Measurements from ENCODE around the gene CA11.

The CA11 gene

GRCh38 chr19:48629599-48630295 lies 16.2 kb downstream of the CA11 start:
- no peak for DNase-seq (ENCODE audit: low read depth in 2 of 2, low spot score in 1 of 2)

- no peak for DNase-seq (ENCODE audit: low read depth in 2 of 2, low spot score in 1 of 2)
Observed at GRCh38 chr19:48629297-48629598, 16.7 kb downstream of the CA11 start.

DNA sequence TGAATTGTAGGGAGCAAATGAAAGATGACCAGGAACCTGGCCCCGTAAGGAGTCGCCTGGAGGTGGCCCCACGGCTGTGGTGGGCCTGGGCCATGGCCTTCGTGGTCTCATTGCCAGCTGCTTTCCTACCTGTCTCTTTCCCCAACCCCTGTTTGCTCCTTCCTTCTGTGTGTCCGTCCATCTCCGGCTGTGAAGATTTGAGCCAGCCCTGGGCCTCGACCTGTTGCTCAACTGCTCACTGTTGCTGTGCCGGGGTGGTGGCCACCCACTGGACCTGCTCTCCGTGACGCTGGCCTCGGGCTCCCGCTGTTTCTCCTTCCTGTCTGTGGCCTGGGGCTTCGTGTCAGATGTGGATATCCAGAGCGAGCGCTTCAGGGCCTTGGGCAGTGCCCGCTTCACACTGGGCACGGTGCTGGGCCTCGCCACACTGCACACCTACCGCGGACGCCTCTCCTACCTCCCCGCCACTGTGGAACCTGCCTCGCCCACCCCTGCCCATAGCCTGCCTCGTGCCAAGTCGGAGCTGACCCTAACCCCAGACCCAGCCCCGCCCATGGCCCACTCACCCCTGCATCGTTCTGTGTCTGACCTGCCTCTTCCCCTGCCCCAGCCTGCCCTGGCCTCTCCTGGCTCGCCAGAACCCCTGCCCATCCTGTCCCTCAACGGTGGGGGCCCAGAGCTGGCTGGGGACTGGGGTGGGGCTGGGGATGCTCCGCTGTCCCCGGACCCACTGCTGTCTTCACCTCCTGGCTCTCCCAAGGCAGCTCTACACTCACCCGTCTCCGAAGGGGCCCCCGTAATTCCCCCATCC lies 17.3 kb downstream of the CA11 start:
- no peak for DNase-seq (ENCODE audit: low read depth in 2 of 2, low spot score in 1 of 2)

DNA sequence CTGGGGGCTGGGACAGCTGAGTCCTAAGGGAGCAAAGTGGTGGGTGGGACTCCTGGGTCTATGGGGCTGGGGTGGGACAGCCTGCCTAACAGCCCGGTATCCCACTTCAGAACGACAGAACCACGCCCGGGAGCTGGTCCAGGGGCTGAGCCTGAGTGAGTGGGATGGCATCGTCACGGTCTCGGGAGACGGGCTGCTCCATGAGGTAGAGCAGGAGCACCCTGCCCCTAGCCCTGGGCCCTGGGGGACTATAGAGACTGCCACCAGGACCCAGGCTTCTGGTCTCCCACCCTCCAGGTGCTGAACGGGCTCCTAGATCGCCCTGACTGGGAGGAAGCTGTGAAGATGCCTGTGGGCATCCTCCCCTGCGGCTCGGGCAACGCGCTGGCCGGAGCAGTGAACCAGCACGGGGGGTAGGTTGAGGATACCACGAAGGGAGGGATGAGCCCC lies 18.1 kb downstream of the CA11 start:
- DNase-seq (ENCODE audit: low read depth in 2 of 2, low spot score in 1 of 2): no peak

GRCh38 chr19:48627201-48627864 lies 18.7 kb downstream of the CA11 start:
- no peak for DNase-seq (ENCODE audit: low read depth in 2 of 2, low spot score in 1 of 2)

DNA sequence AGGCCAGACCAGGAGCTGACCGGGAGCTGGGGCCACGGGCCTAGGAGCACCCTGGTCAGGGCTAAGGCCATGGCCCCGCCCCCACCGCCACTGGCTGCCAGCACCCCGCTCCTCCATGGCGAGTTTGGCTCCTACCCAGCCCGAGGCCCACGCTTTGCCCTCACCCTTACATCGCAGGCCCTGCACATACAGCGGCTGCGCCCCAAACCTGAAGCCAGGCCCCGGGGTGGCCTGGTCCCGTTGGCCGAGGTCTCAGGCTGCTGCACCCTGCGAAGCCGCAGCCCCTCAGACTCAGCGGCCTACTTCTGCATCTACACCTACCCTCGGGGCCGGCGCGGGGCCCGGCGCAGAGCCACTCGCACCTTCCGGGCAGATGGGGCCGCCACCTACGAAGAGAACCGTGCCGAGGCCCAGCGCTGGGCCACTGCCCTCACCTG lies 20.1 kb downstream of the CA11 start:
- DNase-seq (ENCODE audit: low read depth in 2 of 2, low spot score in 1 of 2): no peak

- no peak for DNase-seq (ENCODE audit: low read depth in 2 of 2, low spot score in 1 of 2)
Observed at GRCh38 chr19:48624791-48625723, 20.9 kb downstream of the CA11 start.

- DNase-seq (ENCODE audit: low read depth in 2 of 2, low spot score in 1 of 2): peak; percentile 87 to 91
Observed at GRCh38 chr19:48624067-48624594, 21.9 kb downstream of the CA11 start.

DNA sequence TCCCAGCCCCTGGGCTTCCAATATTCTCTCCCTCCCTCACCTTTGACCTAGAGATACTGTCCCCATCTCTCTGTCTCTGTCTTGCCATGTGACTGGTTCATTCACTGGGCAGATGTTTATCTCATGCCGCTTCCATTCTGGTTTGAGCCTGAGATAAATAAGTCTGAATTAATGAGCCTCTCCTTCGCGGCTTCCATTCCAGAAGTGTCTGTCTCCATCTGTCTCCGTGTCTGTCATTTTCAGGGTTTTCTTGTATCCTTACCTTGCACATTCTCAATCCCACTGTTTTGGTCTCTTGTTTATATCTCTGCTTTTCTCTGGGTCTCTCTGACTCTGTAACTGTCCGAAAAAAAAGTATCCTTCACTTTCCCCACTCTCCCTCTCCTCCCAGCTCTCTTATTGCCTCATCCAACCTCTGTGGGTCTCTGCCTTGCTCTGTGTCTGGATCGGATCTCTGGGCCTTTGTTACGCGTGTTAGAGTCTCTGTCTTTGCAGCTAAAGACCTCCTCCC lies 22.4 kb downstream of the CA11 start:
- DNase-seq (ENCODE audit: low read depth in 2 of 2, low spot score in 1 of 2): no peak

DNA sequence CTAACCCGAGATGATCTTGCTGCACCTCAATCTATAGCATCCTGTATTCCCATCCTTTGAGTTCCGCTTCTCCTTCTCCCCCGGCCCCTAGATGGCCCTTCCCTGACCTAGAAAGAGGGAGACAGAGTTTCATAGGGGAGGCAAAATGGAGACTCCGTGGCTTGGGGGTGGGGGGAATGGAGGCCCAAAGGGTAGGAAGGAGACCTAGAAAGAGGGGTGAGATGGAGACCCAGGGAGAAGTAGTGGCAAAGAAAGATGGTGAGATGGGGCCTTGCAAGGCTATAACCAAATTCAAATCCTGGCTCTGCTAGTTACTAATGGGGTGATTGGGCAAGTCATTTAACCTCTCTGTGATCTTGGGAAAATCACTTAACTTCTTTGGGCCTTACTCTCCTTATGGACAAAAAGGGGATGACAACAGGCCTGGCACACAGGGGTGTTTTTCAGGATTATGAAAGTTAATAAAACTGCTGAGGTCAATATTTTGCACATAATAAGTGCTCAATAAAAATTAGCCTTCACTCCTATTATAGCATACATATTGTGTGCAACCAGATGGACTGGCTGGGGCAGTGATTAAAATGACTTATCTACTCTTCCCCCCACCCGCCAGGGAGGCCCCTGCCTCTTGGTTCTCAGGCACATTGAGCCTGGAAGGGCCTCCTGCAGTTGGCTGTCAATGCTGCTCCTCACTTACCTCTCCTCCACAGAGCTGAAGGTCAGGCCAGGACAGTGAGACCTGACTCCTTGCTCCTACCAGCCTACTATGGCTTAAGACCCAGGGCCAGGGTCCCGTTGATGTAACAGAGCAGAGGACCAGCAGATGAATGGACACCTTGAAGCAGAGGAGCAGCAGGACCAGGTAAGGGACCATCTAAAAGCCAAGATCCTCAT lies 26.0 kb downstream of the CA11 start:
- DNase-seq (ENCODE audit: low read depth in 2 of 2, low spot score in 1 of 2): no peak

- peak; percentile 90 for DNase-seq (ENCODE audit: low read depth in 2 of 2, low spot score in 1 of 2)
Observed at GRCh38 chr19:48618916-48619691, 26.9 kb downstream of the CA11 start, which contains the start of the genes RPL18 and SPHK2. RPL18 (minus strand) TSS chr19:48619178; CDS start chr19:48619143, 35 bp downstream. SPHK2 (plus strand) TSS chr19:48619506; CDS start chr19:48620515, 1,009 bp downstream.

DNA sequence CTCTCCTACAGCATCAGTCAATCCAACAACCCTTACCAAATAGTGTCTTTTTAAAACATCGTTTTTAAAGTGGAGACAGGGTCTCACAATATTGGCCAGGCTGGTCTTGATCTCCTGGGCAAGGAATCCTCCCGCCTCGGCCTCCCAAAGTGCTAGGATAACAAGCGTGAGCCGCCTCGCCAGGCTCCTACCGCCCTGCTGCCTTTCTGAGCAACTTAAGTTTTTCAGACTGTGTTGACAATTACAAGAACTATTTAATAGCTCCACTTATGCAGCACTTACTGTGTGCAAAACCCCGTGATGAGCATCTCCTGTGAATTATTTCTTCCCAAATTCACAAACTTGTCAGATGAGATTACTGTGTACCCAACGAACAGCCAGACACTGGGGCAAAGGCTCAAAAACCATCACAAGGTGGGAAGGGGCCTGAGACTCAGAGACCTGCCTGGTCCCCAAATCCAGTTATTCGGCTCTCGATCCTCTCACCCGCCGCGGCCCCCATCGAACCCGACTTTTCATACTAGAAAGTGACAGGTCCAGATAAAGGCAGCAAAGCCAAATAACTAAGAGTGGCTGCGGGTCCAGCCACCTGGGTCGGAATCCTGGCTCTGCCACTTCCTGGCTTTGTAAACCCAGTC lies 27.6 kb downstream of the CA11 start:
- no peak for DNase-seq (ENCODE audit: low read depth in 2 of 2, low spot score in 1 of 2)

DNA sequence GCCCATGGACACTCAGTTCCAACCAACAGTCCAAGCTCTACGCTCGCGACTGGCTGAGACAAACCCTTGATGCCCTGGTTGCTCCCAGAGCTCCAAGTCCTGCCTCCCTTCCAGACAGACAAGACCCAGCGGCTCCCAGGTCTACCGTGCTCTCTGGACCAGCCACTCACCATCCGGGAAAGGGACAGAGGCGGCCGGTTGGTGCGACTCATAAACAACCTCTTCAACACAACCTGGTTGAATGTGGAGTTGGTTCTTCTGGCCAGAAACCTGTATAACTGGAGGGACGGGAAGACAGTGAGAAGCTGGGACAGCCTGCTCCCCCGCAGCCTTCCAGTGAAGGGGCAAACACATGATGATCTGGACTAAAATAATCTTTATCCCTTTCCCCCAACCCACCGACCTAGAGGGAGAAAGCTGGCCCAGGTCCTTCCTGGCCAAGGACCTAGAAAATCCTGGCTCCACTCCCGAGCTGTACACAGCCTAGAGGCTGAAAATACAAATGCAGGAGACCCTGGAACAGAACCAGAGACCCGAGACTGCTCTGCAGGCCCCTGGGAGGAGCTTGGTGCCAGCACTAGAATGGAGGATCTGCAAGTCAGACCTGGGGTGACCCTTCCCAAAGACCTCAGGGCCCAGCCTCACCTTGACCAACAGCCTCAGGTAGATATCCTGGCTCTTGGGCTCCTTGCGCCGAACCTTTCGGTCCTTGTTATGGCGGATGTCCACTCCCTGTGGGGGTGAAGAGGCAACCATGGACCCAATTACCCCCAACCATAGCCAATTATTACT lies 28.6 kb downstream of the CA11 start:
- DNase-seq (ENCODE audit: low read depth in 2 of 2, low spot score in 1 of 2): no peak

GRCh38 chr19:48616491-48617056 lies 29.4 kb downstream of the CA11 start:
- DNase-seq (ENCODE audit: low read depth in 2 of 2, low spot score in 1 of 2): no peak

- DNase-seq (ENCODE audit: low read depth in 2 of 2, low spot score in 1 of 2): no peak
Observed at GRCh38 chr19:48616041-48616436, 29.9 kb downstream of the CA11 start.

DNA sequence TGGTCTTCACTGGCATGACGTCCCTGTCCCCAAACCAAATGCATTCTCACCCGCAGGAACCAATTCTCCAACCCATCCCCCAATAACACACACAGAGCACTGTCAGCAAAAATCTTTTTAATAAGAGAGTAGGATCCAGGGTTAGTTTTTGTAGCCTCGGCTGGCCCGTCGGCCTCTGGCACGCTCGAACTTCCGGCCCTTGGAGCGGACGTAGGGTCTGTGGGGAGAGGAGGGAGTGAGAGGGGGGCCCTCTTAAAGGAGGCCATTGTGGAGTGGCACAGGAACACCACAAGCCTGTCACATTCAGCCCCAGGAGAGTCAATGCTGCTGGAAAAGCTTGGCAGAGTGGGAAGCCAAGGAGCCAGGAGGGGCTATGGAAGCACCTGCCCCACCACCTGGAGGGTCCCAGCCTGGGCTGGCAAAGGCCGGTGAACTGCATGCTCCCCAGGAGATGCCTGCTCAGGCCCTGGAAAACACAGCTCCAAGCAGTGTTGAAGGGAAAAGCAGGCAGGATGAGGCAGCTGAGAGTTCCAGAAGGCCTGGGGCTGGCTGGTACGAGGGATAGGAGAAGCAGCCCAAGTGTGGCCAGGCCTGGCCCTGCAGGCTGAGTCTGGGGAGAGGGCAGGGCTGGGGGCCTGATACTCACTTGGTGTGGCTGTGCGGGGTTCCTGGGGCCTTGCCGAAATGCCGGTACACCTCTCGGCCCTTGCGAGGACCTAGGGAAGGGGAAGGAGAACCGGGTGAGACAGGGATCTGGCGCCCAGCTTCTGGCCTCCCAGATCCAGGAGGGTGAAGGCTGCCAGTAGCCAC lies 30.6 kb downstream of the CA11 start:
- DNase-seq (ENCODE audit: low read depth in 2 of 2, low spot score in 1 of 2): no peak

Measured in stimulated activated CD8-positive, alpha-beta memory T cell treated with anti-CD3 and anti-CD28 coated beads, Interleukin-4, amount 100 ng/mL, for 1 hour (primary cell).